Right lobe of liver (tissue), 6 donors: ENCODE measurements around the gene PLXND1. TPM values are rescaled to one million over a fixed set of nuclear protein-coding genes. Genes with fewer than 3 reads are reported as not detected.

ENCODE experiments used
- ATAC-seq, 4 donors: fragments of 200-7000 bp; cut with Tn5 transposase; one replicate each; pipeline ENCODE4 v1.9.1; 2020; ENCODE audit warnings: mild to moderate bottlenecking in 4 of 4, moderate library complexity in 4 of 4
- DNase-seq, 3 donors: peaks; one replicate each; pipeline ENCODE4 v3.0.0-alpha.2; 2020
- H3K27ac ChIP-seq, 3 donors: fragments of 200-600 bp; one replicate each; pipeline ENCODE4 v1.8.0; 2022
- H3K27me3 ChIP-seq, 2 donors: fragments of 200-600 bp; one replicate each; pipeline ENCODE4 v1.8.0; 2022
- H3K36me3 ChIP-seq, 4 donors: fragments of 200-600 bp; sonication (generic) in 1 of 4; one replicate each; pipeline versions ENCODE4 v1.5.1 to v1.8.0; 2017 to 2022; ENCODE audit warnings: control low read depth in 1 of 4
- H3K4me1 ChIP-seq, 4 donors: fragments of 200-600 bp; sonication (generic) in 1 of 4; one replicate each; pipeline versions ENCODE4 v1.5.1 to v1.8.0; 2017 to 2022; ENCODE audit warnings: control low read depth in 1 of 4
- H3K4me3 ChIP-seq, 3 donors: fragments of 200-600 bp; one replicate each; pipeline ENCODE4 v1.8.0; 2022
- H3K9me3 ChIP-seq, 4 donors: fragments of 200-600 bp; sonication (generic) in 1 of 4; one replicate each; pipeline versions ENCODE4 v1.5.1 to v1.8.0; 2017 to 2022; ENCODE audit warnings: control low read depth in 1 of 4
- POLR2A ChIP-seq: fragments of 450-650 bp; IDR thresholded peaks from one replicate; pipeline ENCODE4 v1.6.1; 2017; ENCODE audit warnings: antibody characterized with exemption, mild to moderate bottlenecking
- WGBS: methylation state at CpG from one replicate; pipeline ENCODE4 v1.1.6; 2018; ENCODE audit warnings: low coverage, low lambda C conversion rate; ENCODE audit not compliant: insufficient coverage; ENCODE audit errors: missing lambda C conversion rate; 5-methylcytosine and 5-hydroxymethylcytosine counted together
- intact Hi-C, 2 donors: fragments of 100-400 bp; cut with DNase I; formaldehyde crosslinking; loops; one replicate each; pipeline versions ENCODE4 v1.11.2 to v1.14.1; 2022
- total RNA-seq, 6 experiments: library from RNA; depleted of rRNA in 2 of 6; stranded (reverse); fragments of >200 nt in 2 of 6; fragmentation: NEBNext Ultra II Directional in 3 of 6; extraction: Animal tissue kit (Norgen Biotek cat#: 25700) in 3 of 6; gene quantifications; one replicate each; pipeline versions ENCODE4 v1.1.0 to v1.2.4, GENCODE V29; 2016 to 2023
- TF ChIP-seq, protein P1 (sequence below), 4 donors: fragments of 200-600 bp in 3 of 4; fragments of 450-650 bp in 1 of 4; IDR thresholded peaks; one replicate each; pipeline versions ENCODE4 v1.5.1 to v1.8.0; 2016 to 2022; ENCODE audit warnings: antibody characterized with exemption in 4 of 4, mild to moderate bottlenecking in 2 of 4
- donor health status: DM: no; HTN: yes; CAD: no.
- donor health status: DM: no; HTN: no; CAD: no.
- donor health status: DM: no; HTN: no; CAD: no.
- donor health status: DM: no; HTN: yes; CAD: no.
- donor health status: DM: no; HTN: yes; CAD: no.

PLXND1 gene
- total RNA-seq, 6 experiments from 2014 or later: 27.0 to 48.8 (median 29.6) TPM

DNA sequence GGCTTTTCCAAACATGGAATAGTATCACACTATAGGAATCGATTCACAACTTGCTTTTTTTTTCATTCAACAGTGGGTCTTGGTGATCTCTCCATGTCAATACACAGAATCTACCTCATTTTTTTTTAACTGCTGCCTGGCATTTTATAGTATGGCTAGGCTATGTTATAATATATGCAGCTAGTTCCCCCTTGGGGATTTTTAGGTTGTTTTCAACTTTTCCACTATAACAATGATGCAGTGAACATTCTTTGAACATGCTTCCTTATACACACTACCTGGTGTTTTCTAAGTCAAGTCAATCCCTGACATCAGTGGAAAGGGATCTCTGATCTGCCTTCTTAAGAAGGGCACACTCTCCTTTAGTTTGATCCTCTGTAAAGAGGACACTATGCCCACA is 46.5 kb upstream of the PLXND1 start:
- WGBS: 63% methylated on average over 1 of the region's 1 CpG
- Histone ChIP-seq H3K36me3 (peaks cover 0 to 23% (median 6%) of the 10 kb centered on the region in 4 donors), H3K27me3 (no peaks in the 10 kb centered on the region), H3K27ac (no peak overlapping the region), H3K4me1 (peaks cover 0 to 27% (median 18%) of the 10 kb centered on the region in 4 donors), H3K9me3 (no peaks in the 10 kb centered on the region), H3K4me3 (no peak overlapping the region)
- no peak for TF ChIP-seq POLR2A
- TF ChIP-seq, protein P1, sequence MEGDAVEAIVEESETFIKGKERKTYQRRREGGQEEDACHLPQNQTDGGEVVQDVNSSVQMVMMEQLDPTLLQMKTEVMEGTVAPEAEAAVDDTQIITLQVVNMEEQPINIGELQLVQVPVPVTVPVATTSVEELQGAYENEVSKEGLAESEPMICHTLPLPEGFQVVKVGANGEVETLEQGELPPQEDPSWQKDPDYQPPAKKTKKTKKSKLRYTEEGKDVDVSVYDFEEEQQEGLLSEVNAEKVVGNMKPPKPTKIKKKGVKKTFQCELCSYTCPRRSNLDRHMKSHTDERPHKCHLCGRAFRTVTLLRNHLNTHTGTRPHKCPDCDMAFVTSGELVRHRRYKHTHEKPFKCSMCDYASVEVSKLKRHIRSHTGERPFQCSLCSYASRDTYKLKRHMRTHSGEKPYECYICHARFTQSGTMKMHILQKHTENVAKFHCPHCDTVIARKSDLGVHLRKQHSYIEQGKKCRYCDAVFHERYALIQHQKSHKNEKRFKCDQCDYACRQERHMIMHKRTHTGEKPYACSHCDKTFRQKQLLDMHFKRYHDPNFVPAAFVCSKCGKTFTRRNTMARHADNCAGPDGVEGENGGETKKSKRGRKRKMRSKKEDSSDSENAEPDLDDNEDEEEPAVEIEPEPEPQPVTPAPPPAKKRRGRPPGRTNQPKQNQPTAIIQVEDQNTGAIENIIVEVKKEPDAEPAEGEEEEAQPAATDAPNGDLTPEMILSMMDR (IDR thresholded peaks at IDR 0.05): no peak
- no peak for ATAC-seq
- intact Hi-C loops: no loop called here
- no peak for DNase-seq

DNA sequence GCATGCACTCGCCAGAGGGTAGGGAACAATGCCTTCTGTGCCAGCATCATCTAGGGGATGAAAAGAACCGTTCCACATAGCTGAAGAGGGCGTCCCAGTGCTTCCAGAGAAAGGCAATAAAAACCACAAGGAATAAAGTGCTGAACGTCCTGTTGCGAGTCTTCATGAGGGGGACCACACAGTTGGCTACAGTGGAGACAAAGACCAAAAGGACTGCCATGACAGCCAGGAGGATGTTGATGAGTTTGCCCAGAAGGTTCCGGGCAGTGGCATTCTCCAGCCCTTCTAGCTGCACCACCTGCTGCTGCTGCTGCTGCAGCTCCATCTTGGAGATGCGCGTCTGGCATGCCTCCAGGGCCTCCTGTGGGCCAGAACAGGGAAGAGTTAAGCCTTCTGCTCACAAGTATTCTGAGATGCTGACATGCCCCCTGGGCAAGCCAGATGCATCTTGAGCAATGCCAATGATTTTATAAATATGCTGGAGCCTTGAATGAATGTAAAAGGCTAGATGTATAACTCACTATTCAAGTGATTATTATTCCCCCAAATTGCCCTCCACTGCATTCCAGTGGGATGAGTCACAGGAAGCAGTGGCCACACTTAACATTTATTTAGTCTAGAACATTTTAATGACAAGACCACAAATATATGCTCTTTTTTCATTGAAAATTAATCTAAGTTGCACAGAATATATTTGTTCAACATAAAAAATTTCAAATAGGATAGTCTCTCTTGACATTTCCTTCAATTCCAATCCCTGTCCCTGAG is 45.1 kb upstream of the PLXND1 start:
- peak in 2 of 4 donors; percentile 6 to 21 for ATAC-seq
- H3K36me3 ChIP-seq: peaks cover 0 to 23% (median 6%) of the 10 kb centered on the region in 4 donors

DNA sequence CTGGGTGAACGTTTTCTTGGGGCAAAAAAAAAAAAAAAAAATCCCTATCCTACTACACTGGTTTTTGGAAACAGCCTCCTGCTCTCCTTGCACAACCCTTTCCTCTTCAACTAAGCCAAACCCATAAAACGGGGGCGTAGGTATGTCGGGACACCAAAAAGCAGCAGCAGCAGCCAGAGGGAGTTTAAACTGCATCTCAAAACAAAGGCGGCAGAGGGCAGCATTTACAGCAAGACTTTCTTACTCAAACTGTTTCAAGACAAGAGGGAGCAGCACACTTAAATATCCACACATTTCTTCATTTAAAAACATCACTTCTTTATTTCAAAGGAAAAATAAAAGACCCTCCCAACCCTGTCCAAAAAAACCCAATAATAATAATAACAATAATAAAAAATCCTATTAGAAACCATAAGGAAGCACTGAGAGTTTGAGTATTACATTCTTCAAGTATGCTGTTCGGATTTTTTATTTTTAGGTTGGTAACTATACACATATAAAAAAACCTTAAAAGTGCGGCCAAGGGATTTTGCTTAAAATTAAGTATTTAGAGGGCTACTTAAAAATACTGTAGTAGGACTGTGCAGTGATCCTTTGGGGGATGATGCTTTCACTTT is 43.9 kb upstream of the PLXND1 start:
- ATAC-seq: peak; percentile 66 to 76 (median 73)
- no peak overlapping the region for H3K27ac ChIP-seq
- peak in 1 of 3 donors; percentile 61 for DNase-seq
- intact Hi-C loops: no loop called here
- H3K9me3 ChIP-seq: no peaks in the 10 kb centered on the region
- no peaks in the 10 kb centered on the region for H3K27me3 ChIP-seq
- peaks cover 0 to 13% (median 5%) of the 10 kb centered on the region in 4 donors for H3K4me1 ChIP-seq
- TF ChIP-seq, protein P1 (IDR thresholded peaks at IDR 0.05): peak; percentile 46 to 73 (median 56)
- TF ChIP-seq POLR2A: no peak
- H3K4me3 ChIP-seq: no peak overlapping the region
- 25% methylated on average over 7 of the region's 7 CpGs for WGBS
- H3K36me3 ChIP-seq: peaks cover 0 to 23% (median 6%) of the 10 kb centered on the region in 4 donors

More for the DNA sequence above, 45.1 kb upstream of the PLXND1 start:
- Histone ChIP-seq H3K4me3 (no peak overlapping the region), H3K27ac (no peak overlapping the region), H3K27me3 (no peaks in the 10 kb centered on the region), H3K4me1 (peaks cover 0 to 16% (median 12%) of the 10 kb centered on the region in 4 donors), H3K9me3 (no peaks in the 10 kb centered on the region)
- no peak for TF ChIP-seq POLR2A
- TF ChIP-seq, protein P1 (IDR thresholded peaks at IDR 0.05): no peak
- intact Hi-C loops: no loop called here
- peak in 1 of 3 donors; percentile 32 for DNase-seq
- 72% methylated on average over 6 of the region's 8 CpGs for WGBS

DNA sequence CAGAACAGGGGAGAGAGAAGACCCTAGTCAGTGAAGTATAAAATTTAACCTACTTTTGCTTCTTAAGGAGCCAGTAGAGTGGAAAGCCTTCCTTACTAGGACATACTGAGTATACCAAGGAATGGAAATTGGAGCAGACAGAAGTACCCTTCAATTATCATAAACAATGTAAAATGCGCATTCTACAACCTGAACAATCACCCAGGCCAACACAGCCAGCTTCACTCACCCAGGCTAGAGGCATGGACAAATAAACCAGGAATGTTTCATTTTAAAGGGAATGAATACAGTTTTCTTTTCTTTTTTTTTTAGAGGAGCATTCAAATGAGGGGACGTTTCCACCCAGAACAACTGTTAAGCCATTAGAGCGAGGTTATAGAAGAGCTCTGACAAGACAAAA is 41.9 kb upstream of the PLXND1 start:
- TF ChIP-seq, protein P1 (IDR thresholded peaks at IDR 0.05): no peak
- no peak for TF ChIP-seq POLR2A
- WGBS: 76% methylated on average over 3 of the region's 3 CpGs
- no peaks in the 10 kb centered on the region for H3K9me3 ChIP-seq

More for the DNA sequence above, 41.9 kb upstream of the PLXND1 start:
- ATAC-seq: no peak
- Histone ChIP-seq H3K36me3 (peaks cover 0 to 15% (median under 1%) of the 10 kb centered on the region in 4 donors), H3K4me1 (peaks cover 0 to 6% (median 2%) of the 10 kb centered on the region in 4 donors), H3K4me3 (no peak overlapping the region), H3K27ac (no peak overlapping the region), H3K27me3 (no peaks in the 10 kb centered on the region)
- intact Hi-C loops: loop anchor here in 1 of 2 donors (5.0 kb wide), 1 partner anchor 179 kb away; no protein-coding TSS in a partner anchor
- DNase-seq: no peak
